Measurements from ENCODE around the gene RIPOR2. TPM values are rescaled to one million over a fixed set of nuclear protein-coding genes. Genes with fewer than 3 reads are reported as not detected.

RIPOR2 gene
- polyA plus RNA-seq, 3 donors, result 154 to 181 (median 179) TPM

- no peak overlapping the region for H3K9ac ChIP-seq (ENCODE audit: insufficient read depth, low read length, poor library complexity, severe bottlenecking)
- intact Hi-C loops (cut with micrococcal nuclease), result no loop called here
- no peak overlapping the region for H2AFZ ChIP-seq (ENCODE audit: insufficient read depth, low read depth, low read length, poor library complexity, severe bottlenecking)
- peaks cover 42% of the 10 kb centered on the region for H3K4me1 Mint-ChIP-seq
- no peak overlapping the region for H3K27ac ChIP-seq (ENCODE audit: low read depth in 1 of 2, low read length in 2 of 2)
- 100% methylated on average over 2 of the region's 2 CpGs for WGBS (ENCODE audit: insufficient coverage)
- H3K4me3 ChIP-seq (replicated peaks in 1 of 3; ENCODE audit: low read depth in 2 of 3, low read length in 3 of 3), result no peak overlapping the region
- no peak overlapping the region for H3K4me2 ChIP-seq (replicated peaks; ENCODE audit: extremely low read depth, low read length, poor library complexity, severe bottlenecking)
- peak overlapping the region in 1 of 7 donors; percentile 64 for H3K27ac Mint-ChIP-seq
- peaks cover 4% of the 10 kb centered on the region for H3K79me2 ChIP-seq (ENCODE audit: insufficient read depth, low read length)
- peaks cover 33 to 38% of the 10 kb centered on the region in 2 donors for H3K4me1 ChIP-seq (ENCODE audit: control insufficient read depth in 1 of 2, insufficient read depth in 2 of 2, low read length in 2 of 2)
- no peaks in the 10 kb centered on the region for H3K36me3 ChIP-seq (replicated peaks in 1 of 2; ENCODE audit: control insufficient read depth in 1 of 2, insufficient read depth in 2 of 2, low read length in 2 of 2)
- peaks cover 11 to 28% (median 21%) of the 10 kb centered on the region in 7 donors for H3K9me3 Mint-ChIP-seq
- TF ChIP-seq, protein P1, sequence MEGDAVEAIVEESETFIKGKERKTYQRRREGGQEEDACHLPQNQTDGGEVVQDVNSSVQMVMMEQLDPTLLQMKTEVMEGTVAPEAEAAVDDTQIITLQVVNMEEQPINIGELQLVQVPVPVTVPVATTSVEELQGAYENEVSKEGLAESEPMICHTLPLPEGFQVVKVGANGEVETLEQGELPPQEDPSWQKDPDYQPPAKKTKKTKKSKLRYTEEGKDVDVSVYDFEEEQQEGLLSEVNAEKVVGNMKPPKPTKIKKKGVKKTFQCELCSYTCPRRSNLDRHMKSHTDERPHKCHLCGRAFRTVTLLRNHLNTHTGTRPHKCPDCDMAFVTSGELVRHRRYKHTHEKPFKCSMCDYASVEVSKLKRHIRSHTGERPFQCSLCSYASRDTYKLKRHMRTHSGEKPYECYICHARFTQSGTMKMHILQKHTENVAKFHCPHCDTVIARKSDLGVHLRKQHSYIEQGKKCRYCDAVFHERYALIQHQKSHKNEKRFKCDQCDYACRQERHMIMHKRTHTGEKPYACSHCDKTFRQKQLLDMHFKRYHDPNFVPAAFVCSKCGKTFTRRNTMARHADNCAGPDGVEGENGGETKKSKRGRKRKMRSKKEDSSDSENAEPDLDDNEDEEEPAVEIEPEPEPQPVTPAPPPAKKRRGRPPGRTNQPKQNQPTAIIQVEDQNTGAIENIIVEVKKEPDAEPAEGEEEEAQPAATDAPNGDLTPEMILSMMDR (IDR thresholded peaks at IDR 0.05), result no peak
- DNase-seq, result no peak
- no peak overlapping the region for H3K4me3 Mint-ChIP-seq
- no peaks in the 10 kb centered on the region for H4K20me1 ChIP-seq (ENCODE audit: insufficient read depth, low read length)
- peaks cover 10 to 22% of the 10 kb centered on the region in 2 donors for H3K9me3 ChIP-seq (replicated peaks in 1 of 2; ENCODE audit: control insufficient read depth in 1 of 2, insufficient read depth in 1 of 2, low read length in 2 of 2)
- no peaks in the 10 kb centered on the region for H3K27me3 Mint-ChIP-seq (ENCODE audit: low read depth in 3 of 3)
- peaks cover 6 to 7% of the 10 kb centered on the region in 2 donors for H3K36me3 Mint-ChIP-seq
- no peaks in the 10 kb centered on the region for H3K27me3 ChIP-seq (ENCODE audit: control insufficient read depth in 2 of 2, insufficient read depth in 2 of 2, low read length in 2 of 2)
These were observed 8.0 kb upstream of the RIPOR2 start for GRCh38 chr6:24943774-24944173.

DNA sequence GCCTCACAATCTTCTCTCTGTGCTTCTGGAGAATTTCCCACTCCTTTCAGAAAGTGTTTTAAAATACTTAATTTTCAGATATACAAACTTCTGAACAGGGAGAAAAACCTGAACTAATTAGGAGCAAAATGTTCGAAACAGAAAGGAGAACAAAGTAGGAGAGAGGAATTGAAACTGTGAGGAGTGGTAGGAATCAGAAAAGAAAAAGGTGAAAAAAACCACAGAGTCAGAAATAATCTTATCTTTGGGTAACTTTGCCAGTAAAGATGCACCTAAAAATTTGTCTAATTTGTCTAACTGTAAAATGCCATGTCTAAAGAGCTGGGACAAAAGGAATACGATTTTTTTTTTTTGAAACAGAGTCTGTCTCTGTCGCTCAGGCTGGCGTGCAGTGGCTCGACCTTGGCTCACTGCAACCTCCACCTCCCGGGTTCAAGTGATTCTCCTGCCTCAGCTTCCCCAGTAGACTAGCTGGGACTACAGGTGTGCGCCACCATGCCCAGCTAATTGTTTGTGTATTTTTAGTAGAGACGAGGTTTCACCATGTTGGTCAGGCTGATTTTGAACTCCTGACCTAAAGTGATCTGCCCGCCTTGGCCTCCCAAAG is 4.7 kb upstream of the RIPOR2 start:
- H3K27ac ChIP-seq (ENCODE audit: low read depth in 1 of 2, low read length in 2 of 2), result peak overlapping the region; percentile 46 to 76

More for the DNA sequence above, 4.7 kb upstream of the RIPOR2 start:
- peaks cover 8 to 21% (median 15%) of the 10 kb centered on the region in 7 donors for H3K9me3 Mint-ChIP-seq
- DNase-seq, result peak in 2 of 3 donors; percentile 35 to 52
- 51% methylated on average over 3 of the region's 9 CpGs for WGBS (ENCODE audit: insufficient coverage)
- H3K9ac ChIP-seq (ENCODE audit: insufficient read depth, low read length, poor library complexity, severe bottlenecking), result no peak overlapping the region
- peak overlapping the region; percentile 48 for H3K4me2 ChIP-seq (replicated peaks; ENCODE audit: extremely low read depth, low read length, poor library complexity, severe bottlenecking)
- H3K27me3 ChIP-seq (ENCODE audit: control insufficient read depth in 2 of 2, insufficient read depth in 2 of 2, low read length in 2 of 2), result no peaks in the 10 kb centered on the region
- H3K9me3 ChIP-seq (replicated peaks in 1 of 2; ENCODE audit: control insufficient read depth in 1 of 2, insufficient read depth in 1 of 2, low read length in 2 of 2), result peaks cover 0 to 21% of the 10 kb centered on the region in 2 donors
- H3K27ac Mint-ChIP-seq, result peak overlapping the region; percentile 77 to 92 (median 87)
- peak overlapping the region in 1 of 2 donors; percentile 79 for H3K4me3 Mint-ChIP-seq
- intact Hi-C loops (cut with micrococcal nuclease), result no loop called here
- H3K4me1 ChIP-seq (ENCODE audit: control insufficient read depth in 1 of 2, insufficient read depth in 2 of 2, low read length in 2 of 2), result peaks cover 58 to 60% of the 10 kb centered on the region in 2 donors
- peaks cover 4 to 5% of the 10 kb centered on the region in 2 donors for H3K36me3 Mint-ChIP-seq
- H2AFZ ChIP-seq (ENCODE audit: insufficient read depth, low read depth, low read length, poor library complexity, severe bottlenecking), result no peak overlapping the region
- peaks cover 56% of the 10 kb centered on the region for H3K4me1 Mint-ChIP-seq
- peaks cover 37% of the 10 kb centered on the region for H3K79me2 ChIP-seq (ENCODE audit: insufficient read depth, low read length)
- H3K27me3 Mint-ChIP-seq (ENCODE audit: low read depth in 3 of 3), result no peaks in the 10 kb centered on the region
- H4K20me1 ChIP-seq (ENCODE audit: insufficient read depth, low read length), result no peaks in the 10 kb centered on the region
- H3K4me3 ChIP-seq (replicated peaks in 1 of 3; ENCODE audit: low read depth in 2 of 3, low read length in 3 of 3), result peak overlapping the region in 2 of 3 experiments; percentile 25 to 49
- no peaks in the 10 kb centered on the region for H3K36me3 ChIP-seq (replicated peaks in 1 of 2; ENCODE audit: control insufficient read depth in 1 of 2, insufficient read depth in 2 of 2, low read length in 2 of 2)
- TF ChIP-seq, protein P1 (IDR thresholded peaks at IDR 0.05), result no peak

All from CD14-positive monocyte (primary cell).